ENCODE measurements around the gene KRTAP9-6.
"Not testable (repeated sequence)": the region's sequence is repeated elsewhere in the genome, so short reads cannot be mapped to it uniquely, and the experiment has no call there.

KRTAP9-6 gene

GRCh38 chr17:41271323-41271722, 6.1 kb downstream of the KRTAP9-6 start:
- WGBS, 2 experiments: 70 to 82% methylated on average over 1 of the region's 1 CpG
- H3K4me3 ChIP-seq (ENCODE audit: insufficient read depth, low read depth, low read length); H3K27ac ChIP-seq (ENCODE audit: insufficient read depth, low read depth, low read length, poor library complexity, severe bottlenecking); H3K9me3 ChIP-seq (ENCODE audit: control insufficient read depth, low read length); H3K4me1 ChIP-seq (ENCODE audit: control insufficient read depth, insufficient read depth, low read length); H3K36me3 ChIP-seq (ENCODE audit: control insufficient read depth, insufficient read depth, low read length); H3K27me3 ChIP-seq (ENCODE audit: control insufficient read depth, insufficient read depth, low read length, poor library complexity, severe bottlenecking): not testable (repeated sequence)

GRCh38 chr17:41271858-41272257, 6.7 kb downstream of the KRTAP9-6 start:
- Histone ChIP-seq H3K27ac (ENCODE audit: insufficient read depth, low read depth, low read length, poor library complexity, severe bottlenecking) (no peak overlapping the region), H3K27me3 (ENCODE audit: control insufficient read depth, insufficient read depth, low read length, poor library complexity, severe bottlenecking) (no peaks in the 10 kb centered on the region), H3K4me1 (ENCODE audit: control insufficient read depth, insufficient read depth, low read length) (no peaks in the 10 kb centered on the region), H3K9me3 (ENCODE audit: control insufficient read depth, low read length) (no peaks in the 10 kb centered on the region), H3K36me3 (ENCODE audit: control insufficient read depth, insufficient read depth, low read length) (no peaks in the 10 kb centered on the region), H3K4me3 (ENCODE audit: insufficient read depth, low read depth, low read length) (no peak overlapping the region)
- 67 to 80% methylated on average over 1 of the region's 1 CpG for WGBS, 2 experiments

DNA sequence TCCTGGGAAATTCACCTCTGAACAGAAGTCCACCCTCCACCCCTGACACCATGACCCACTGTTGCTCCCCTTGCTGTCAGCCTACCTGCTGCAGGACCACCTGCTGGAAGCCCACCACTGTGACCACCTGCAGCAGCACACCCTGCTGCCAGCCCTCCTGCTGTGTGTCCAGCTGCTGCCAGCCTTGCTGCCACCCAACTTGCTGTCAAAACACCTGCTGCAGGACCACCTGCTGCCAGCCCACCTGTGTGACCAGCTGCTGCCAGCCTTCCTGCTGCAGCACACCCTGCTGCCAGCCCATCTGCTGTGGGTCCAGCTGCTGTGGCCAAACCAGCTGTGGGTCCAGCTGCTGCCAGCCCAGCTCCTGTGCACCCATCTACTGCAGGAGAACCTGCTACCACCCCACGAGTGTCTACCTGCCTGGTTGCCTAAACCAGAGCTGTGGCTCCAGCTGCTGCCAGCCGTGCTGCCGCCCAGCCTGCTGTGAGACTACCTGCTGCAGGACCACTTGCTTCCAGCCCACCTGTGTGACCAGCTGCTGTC, 10.5 kb downstream of the KRTAP9-6 start, which contains the start of gene KRTAP9-7:
KRTAP9-7 (plus strand) TSS at position 51 of the 543 bp plus-strand sequence; CDS start at position 51, 0 bp downstream.
- not testable (repeated sequence) for H3K4me3 ChIP-seq (ENCODE audit: insufficient read depth, low read depth, low read length); H3K36me3 ChIP-seq (ENCODE audit: control insufficient read depth, insufficient read depth, low read length); H3K27ac ChIP-seq (ENCODE audit: insufficient read depth, low read depth, low read length, poor library complexity, severe bottlenecking); H3K9me3 ChIP-seq (ENCODE audit: control insufficient read depth, low read length); H3K4me1 ChIP-seq (ENCODE audit: control insufficient read depth, insufficient read depth, low read length); H3K27me3 ChIP-seq (ENCODE audit: control insufficient read depth, insufficient read depth, low read length, poor library complexity, severe bottlenecking)
- 80 to 83% methylated on average over 3 of the region's 3 CpGs for WGBS, 2 experiments

GRCh38 chr17:41278176-41278955, 13.2 kb downstream of the KRTAP9-6 start:
- H3K4me1 ChIP-seq (ENCODE audit: control insufficient read depth, insufficient read depth, low read length): no peaks in the 10 kb centered on the region

DNA sequence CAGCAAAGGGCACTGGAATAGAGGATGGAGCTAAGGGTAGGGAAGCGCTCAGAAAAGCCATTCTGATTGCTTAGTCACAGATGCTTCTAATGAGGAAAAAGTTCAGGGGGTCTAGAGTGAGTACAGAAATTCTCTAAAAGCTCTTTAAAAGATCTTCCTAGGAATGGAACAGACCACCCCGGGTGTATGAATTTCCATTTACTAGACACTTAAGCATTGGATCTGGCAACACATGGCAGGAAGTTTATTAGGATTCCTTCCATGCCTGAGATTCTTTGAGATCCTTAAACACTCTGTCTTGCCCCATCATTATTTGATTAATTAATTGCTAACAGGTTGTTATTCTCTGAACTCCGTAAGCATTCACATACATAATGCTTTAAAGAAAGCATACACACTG, 18.9 kb downstream of the KRTAP9-6 start:
- Histone ChIP-seq H3K27ac (ENCODE audit: insufficient read depth, low read depth, low read length, poor library complexity, severe bottlenecking) (no peak overlapping the region), H3K27me3 (ENCODE audit: control insufficient read depth, insufficient read depth, low read length, poor library complexity, severe bottlenecking) (no peaks in the 10 kb centered on the region), H3K36me3 (ENCODE audit: control insufficient read depth, insufficient read depth, low read length) (no peaks in the 10 kb centered on the region), H3K9me3 (ENCODE audit: control insufficient read depth, low read length) (no peaks in the 10 kb centered on the region), H3K4me1 (ENCODE audit: control insufficient read depth, insufficient read depth, low read length) (no peaks in the 10 kb centered on the region), H3K4me3 (ENCODE audit: insufficient read depth, low read depth, low read length) (no peak overlapping the region)
- 79 to 93% methylated on average over 3 of the region's 3 CpGs for WGBS, 2 experiments

More at GRCh38 chr17:41278176-41278955, 13.2 kb downstream of the KRTAP9-6 start:
- H3K4me3 ChIP-seq (ENCODE audit: insufficient read depth, low read depth, low read length): no peak overlapping the region
- H3K9me3 ChIP-seq (ENCODE audit: control insufficient read depth, low read length): no peaks in the 10 kb centered on the region
- no peaks in the 10 kb centered on the region for H3K27me3 ChIP-seq (ENCODE audit: control insufficient read depth, insufficient read depth, low read length, poor library complexity, severe bottlenecking)
- WGBS, 2 experiments: 95% methylated on average over 3 of the region's 3 CpGs
- no peak overlapping the region for H3K27ac ChIP-seq (ENCODE audit: insufficient read depth, low read depth, low read length, poor library complexity, severe bottlenecking)
- H3K36me3 ChIP-seq (ENCODE audit: control insufficient read depth, insufficient read depth, low read length): no peaks in the 10 kb centered on the region

DNA sequence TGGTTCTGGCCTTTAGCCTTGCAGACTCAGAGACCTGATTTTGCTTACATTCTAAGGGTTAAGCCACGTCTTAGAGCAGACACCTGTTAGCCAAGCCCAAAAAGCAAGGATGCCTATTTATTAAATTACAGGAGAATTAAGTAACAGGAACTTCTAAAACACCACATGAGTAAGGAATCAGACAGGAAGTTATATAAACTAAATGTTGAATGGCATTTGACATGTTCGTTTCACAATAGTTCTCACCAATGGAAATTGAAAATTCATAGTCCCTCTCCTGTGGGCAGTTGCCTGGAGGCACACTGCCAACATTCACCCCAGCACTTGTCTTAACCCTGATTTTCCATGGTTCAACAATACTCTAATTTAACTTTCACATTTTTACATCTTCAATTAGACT, 19.4 kb downstream of the KRTAP9-6 start:
- no peaks in the 10 kb centered on the region for H3K9me3 ChIP-seq (ENCODE audit: control insufficient read depth, low read length)
- no peak overlapping the region for H3K27ac ChIP-seq (ENCODE audit: insufficient read depth, low read depth, low read length, poor library complexity, severe bottlenecking)
- H3K27me3 ChIP-seq (ENCODE audit: control insufficient read depth, insufficient read depth, low read length, poor library complexity, severe bottlenecking): no peaks in the 10 kb centered on the region
- WGBS, 2 experiments: 97 to 100% methylated on average over 2 of the region's 2 CpGs
- no peak overlapping the region for H3K4me3 ChIP-seq (ENCODE audit: insufficient read depth, low read depth, low read length)
- H3K36me3 ChIP-seq (ENCODE audit: control insufficient read depth, insufficient read depth, low read length): no peaks in the 10 kb centered on the region
- H3K4me1 ChIP-seq (ENCODE audit: control insufficient read depth, insufficient read depth, low read length): no peaks in the 10 kb centered on the region

DNA sequence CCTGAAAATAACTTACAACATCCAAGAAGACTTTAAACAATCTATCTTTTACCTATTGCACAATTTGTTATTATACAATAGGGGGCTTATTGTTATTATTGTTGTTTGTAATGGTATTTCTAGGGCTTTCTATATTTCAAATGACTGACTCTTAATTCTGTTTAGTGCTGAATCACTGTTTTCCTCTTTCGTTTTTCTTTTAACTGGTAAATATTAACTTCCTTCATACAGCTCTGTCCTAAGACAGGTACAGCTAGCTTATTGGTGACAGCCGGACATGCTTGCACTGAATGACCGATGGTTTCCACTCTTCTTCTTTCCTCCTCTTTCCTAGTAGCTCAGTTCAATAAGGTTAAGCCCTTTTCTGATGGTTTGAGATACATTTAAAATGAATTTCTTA, 21.9 kb downstream of the KRTAP9-6 start:
- Histone ChIP-seq H3K27me3 (ENCODE audit: control insufficient read depth, insufficient read depth, low read length, poor library complexity, severe bottlenecking) (no peaks in the 10 kb centered on the region), H3K4me1 (ENCODE audit: control insufficient read depth, insufficient read depth, low read length) (no peaks in the 10 kb centered on the region), H3K4me3 (ENCODE audit: insufficient read depth, low read depth, low read length) (no peak overlapping the region), H3K36me3 (ENCODE audit: control insufficient read depth, insufficient read depth, low read length) (no peaks in the 10 kb centered on the region), H3K27ac (ENCODE audit: insufficient read depth, low read depth, low read length, poor library complexity, severe bottlenecking) (no peak overlapping the region), H3K9me3 (ENCODE audit: control insufficient read depth, low read length) (no peaks in the 10 kb centered on the region)
- WGBS, 2 experiments: 96 to 100% methylated on average over 3 of the region's 3 CpGs

DNA sequence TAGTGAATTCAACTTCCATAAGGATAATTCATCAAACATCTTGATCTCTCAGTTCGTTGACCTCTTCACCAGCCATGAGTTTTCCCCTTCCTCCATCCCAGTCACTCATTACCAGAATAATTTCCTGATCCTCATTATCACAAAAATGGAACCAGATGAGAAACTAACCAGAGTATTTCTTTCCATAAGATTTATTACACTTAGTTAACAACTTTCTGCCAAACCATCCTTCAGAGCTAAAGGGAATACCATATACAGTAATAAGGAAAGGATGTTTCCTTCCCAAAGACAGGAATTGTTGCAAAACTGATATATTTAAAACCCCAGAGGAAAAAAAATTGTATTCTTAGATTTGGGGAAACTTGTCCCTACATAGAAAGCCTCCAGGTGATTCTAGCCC, 28.8 kb downstream of the KRTAP9-6 start:
- WGBS, 2 experiments: 93 to 94% methylated on average over 1 of the region's 1 CpG
- Histone ChIP-seq H3K36me3 (ENCODE audit: control insufficient read depth, insufficient read depth, low read length) (no peaks in the 10 kb centered on the region), H3K9me3 (ENCODE audit: control insufficient read depth, low read length) (no peaks in the 10 kb centered on the region), H3K27ac (ENCODE audit: insufficient read depth, low read depth, low read length, poor library complexity, severe bottlenecking) (no peak overlapping the region), H3K4me3 (ENCODE audit: insufficient read depth, low read depth, low read length) (no peak overlapping the region), H3K27me3 (ENCODE audit: control insufficient read depth, insufficient read depth, low read length, poor library complexity, severe bottlenecking) (no peaks in the 10 kb centered on the region), H3K4me1 (ENCODE audit: control insufficient read depth, insufficient read depth, low read length) (no peaks in the 10 kb centered on the region)

DNA sequence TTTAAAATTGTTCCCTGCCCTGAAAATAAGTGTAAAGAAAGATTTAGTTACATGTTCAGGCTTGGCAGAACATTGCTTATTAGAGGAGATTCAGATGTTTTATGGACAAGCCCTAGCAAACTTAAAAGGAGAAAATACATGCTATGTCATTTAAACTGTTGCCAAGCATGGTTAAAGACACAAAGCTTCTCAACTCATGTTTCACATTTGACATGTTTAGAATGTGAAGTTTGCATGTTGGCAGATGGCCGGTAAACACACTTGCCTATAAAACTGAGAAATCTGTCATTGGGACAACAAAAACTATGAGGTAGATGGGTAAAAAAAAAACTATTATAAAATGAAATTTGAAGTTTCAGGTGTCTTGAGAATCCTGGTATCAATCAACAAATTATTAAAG, 31.7 kb downstream of the KRTAP9-6 start:
- WGBS, 2 experiments: 80 to 100% methylated on average over 1 of the region's 1 CpG
- Histone ChIP-seq H3K27ac (ENCODE audit: insufficient read depth, low read depth, low read length, poor library complexity, severe bottlenecking) (no peak overlapping the region), H3K4me3 (ENCODE audit: insufficient read depth, low read depth, low read length) (no peak overlapping the region), H3K9me3 (ENCODE audit: control insufficient read depth, low read length) (no peaks in the 10 kb centered on the region), H3K27me3 (ENCODE audit: control insufficient read depth, insufficient read depth, low read length, poor library complexity, severe bottlenecking) (no peaks in the 10 kb centered on the region), H3K36me3 (ENCODE audit: control insufficient read depth, insufficient read depth, low read length) (no peaks in the 10 kb centered on the region), H3K4me1 (ENCODE audit: control insufficient read depth, insufficient read depth, low read length) (no peaks in the 10 kb centered on the region)

- H3K4me1 ChIP-seq (ENCODE audit: control insufficient read depth, insufficient read depth, low read length): no peaks in the 10 kb centered on the region
- H3K4me3 ChIP-seq (ENCODE audit: insufficient read depth, low read depth, low read length): no peak overlapping the region
- H3K9me3 ChIP-seq (ENCODE audit: control insufficient read depth, low read length): no peaks in the 10 kb centered on the region
- no peaks in the 10 kb centered on the region for H3K36me3 ChIP-seq (ENCODE audit: control insufficient read depth, insufficient read depth, low read length)
- H3K27me3 ChIP-seq (ENCODE audit: control insufficient read depth, insufficient read depth, low read length, poor library complexity, severe bottlenecking): no peaks in the 10 kb centered on the region
- no peak overlapping the region for H3K27ac ChIP-seq (ENCODE audit: insufficient read depth, low read depth, low read length, poor library complexity, severe bottlenecking)
- 86 to 90% methylated on average over 20 of the region's 20 CpGs for WGBS, 2 experiments
These were observed 33.4 kb downstream of the KRTAP9-6 start for GRCh38 chr17:41298458-41299135.

Data from ectodermal cell (in vitro differentiated cells).